ENCODE data around the gene SYNPO2. TPM values are rescaled to one million over a fixed set of nuclear protein-coding genes. Genes with fewer than 3 reads are reported as not detected.
"Not testable (repeated sequence)": the region's sequence is repeated elsewhere in the genome, so short reads cannot be mapped to it uniquely, and the experiment has no call there.

Gene SYNPO2
- total RNA-seq, 6 experiments from 2014 or later = 2.7 to 11.2 (median 8.2) TPM

- Histone ChIP-seq H3K4me1 (no peaks in the 10 kb centered on the region), H3K9me3 (no peaks in the 10 kb centered on the region), H3K4me3 (no peak overlapping the region), H3K27ac (no peak overlapping the region), H3K36me3 (no peaks in the 10 kb centered on the region), H3K27me3 (no peaks in the 10 kb centered on the region)
- intact Hi-C loops (cut with DNase I) = no loop called here
- WGBS (ENCODE audit: insufficient coverage, low coverage, low lambda C conversion rate, missing lambda C conversion rate) = 69% methylated on average over 2 of the region's 2 CpGs
- DNase-seq (no peak), ATAC-seq (no peak)
- TF ChIP-seq, protein P1, sequence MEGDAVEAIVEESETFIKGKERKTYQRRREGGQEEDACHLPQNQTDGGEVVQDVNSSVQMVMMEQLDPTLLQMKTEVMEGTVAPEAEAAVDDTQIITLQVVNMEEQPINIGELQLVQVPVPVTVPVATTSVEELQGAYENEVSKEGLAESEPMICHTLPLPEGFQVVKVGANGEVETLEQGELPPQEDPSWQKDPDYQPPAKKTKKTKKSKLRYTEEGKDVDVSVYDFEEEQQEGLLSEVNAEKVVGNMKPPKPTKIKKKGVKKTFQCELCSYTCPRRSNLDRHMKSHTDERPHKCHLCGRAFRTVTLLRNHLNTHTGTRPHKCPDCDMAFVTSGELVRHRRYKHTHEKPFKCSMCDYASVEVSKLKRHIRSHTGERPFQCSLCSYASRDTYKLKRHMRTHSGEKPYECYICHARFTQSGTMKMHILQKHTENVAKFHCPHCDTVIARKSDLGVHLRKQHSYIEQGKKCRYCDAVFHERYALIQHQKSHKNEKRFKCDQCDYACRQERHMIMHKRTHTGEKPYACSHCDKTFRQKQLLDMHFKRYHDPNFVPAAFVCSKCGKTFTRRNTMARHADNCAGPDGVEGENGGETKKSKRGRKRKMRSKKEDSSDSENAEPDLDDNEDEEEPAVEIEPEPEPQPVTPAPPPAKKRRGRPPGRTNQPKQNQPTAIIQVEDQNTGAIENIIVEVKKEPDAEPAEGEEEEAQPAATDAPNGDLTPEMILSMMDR (IDR thresholded peaks at IDR 0.05) = no peak
- no peak for TF ChIP-seq POLR2A (IDR thresholded peaks at IDR 0.05)
Measured at GRCh38 chr4:119053245-119053644, 164.6 kb downstream of the SYNPO2 start.

- intact Hi-C loops (cut with DNase I) = no loop called here
- ATAC-seq (no peak), DNase-seq (no peak)
- no peak overlapping the region for H3K27ac ChIP-seq
- no peaks in the 10 kb centered on the region for H3K9me3 ChIP-seq
- TF ChIP-seq, protein P1 (IDR thresholded peaks at IDR 0.05) = no peak
- no peak for TF ChIP-seq POLR2A (IDR thresholded peaks at IDR 0.05)
- H3K27me3 ChIP-seq = no peaks in the 10 kb centered on the region
- WGBS (ENCODE audit: insufficient coverage, low coverage, low lambda C conversion rate, missing lambda C conversion rate) = 80% methylated on average over 2 of the region's 10 CpGs
- H3K4me1 ChIP-seq = no peaks in the 10 kb centered on the region
- H3K36me3 ChIP-seq = no peaks in the 10 kb centered on the region
- H3K4me3 ChIP-seq = no peak overlapping the region
Measured at GRCh38 chr4:119053997-119054396, 165.3 kb downstream of the SYNPO2 start.

GRCh38 chr4:119057417-119057816 lies 168.8 kb downstream of the SYNPO2 start:
- intact Hi-C loops (cut with DNase I) = no loop called here
- ATAC-seq = no peak
- no peaks in the 10 kb centered on the region for H3K36me3 ChIP-seq
- WGBS (ENCODE audit: insufficient coverage, low coverage, low lambda C conversion rate, missing lambda C conversion rate) = 92% methylated on average over 3 of the region's 3 CpGs
- H3K9me3 ChIP-seq = no peaks in the 10 kb centered on the region
- H3K27ac ChIP-seq = no peak overlapping the region
- no peak overlapping the region for H3K4me3 ChIP-seq
- H3K4me1 ChIP-seq = no peaks in the 10 kb centered on the region
- DNase-seq = no peak
- no peaks in the 10 kb centered on the region for H3K27me3 ChIP-seq
- TF ChIP-seq, protein P1 (IDR thresholded peaks at IDR 0.05) = no peak
- no peak for TF ChIP-seq POLR2A (IDR thresholded peaks at IDR 0.05)

DNA sequence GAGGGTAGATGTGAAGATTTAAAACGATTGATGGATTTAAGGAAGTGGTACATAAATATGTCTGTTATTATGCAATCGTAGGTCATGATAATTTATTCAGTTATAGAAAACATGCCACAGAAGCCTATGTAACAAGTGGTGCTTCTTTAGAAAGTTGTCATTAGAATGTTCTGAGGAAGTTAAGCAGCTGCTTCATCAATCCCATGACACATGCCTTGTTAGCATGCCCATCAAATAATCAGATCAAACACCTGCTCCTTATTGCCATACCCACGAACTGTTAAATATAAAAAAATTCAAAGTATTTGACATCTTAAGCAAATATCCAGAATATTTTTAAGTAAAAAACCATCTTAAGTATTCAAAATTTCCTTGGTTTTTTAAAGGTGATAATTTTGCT lies 170.6 kb downstream of the SYNPO2 start:
- intact Hi-C loops (cut with DNase I) = no loop called here
- H3K9me3 ChIP-seq = no peaks in the 10 kb centered on the region
- TF ChIP-seq POLR2A (IDR thresholded peaks at IDR 0.05) = no peak
- TF ChIP-seq, protein P1 (IDR thresholded peaks at IDR 0.05) = no peak
- DNase-seq (no peak), ATAC-seq (no peak)
- no peaks in the 10 kb centered on the region for H3K27me3 ChIP-seq
- no peak overlapping the region for H3K27ac ChIP-seq
- no peak overlapping the region for H3K4me3 ChIP-seq
- 23% methylated on average over 3 of the region's 3 CpGs for WGBS (ENCODE audit: insufficient coverage, low coverage, low lambda C conversion rate, missing lambda C conversion rate)
- H3K4me1 ChIP-seq = no peaks in the 10 kb centered on the region
- no peaks in the 10 kb centered on the region for H3K36me3 ChIP-seq

DNA sequence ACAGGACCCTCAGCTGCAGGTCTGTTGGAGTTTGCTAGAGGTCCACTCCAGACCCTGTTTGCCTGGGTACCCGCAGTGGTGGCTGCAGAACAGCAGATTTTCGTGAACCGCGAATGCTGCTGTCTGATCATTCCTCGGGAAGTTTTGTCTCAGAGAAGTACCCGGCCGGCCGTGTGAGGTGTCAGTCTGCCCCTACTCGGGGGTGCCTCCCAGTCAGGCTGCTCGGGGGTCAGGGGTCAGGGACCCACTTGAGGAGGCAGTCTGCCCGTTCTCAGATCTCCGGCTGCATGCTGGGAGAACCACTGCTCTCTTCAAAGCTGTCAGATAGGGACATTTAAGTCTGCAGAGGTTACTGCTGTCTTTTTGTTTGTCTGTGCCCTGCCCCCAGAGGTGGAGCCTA lies 178.5 kb downstream of the SYNPO2 start:
- H3K4me3 ChIP-seq; H3K27me3 ChIP-seq; H3K36me3 ChIP-seq; DNase-seq; H3K4me1 ChIP-seq; ATAC-seq; H3K27ac ChIP-seq; intact Hi-C loops (cut with DNase I); H3K9me3 ChIP-seq: not testable (repeated sequence)
- WGBS (ENCODE audit: insufficient coverage, low coverage, low lambda C conversion rate, missing lambda C conversion rate) = 80% methylated on average over 4 of the region's 12 CpGs

DNA sequence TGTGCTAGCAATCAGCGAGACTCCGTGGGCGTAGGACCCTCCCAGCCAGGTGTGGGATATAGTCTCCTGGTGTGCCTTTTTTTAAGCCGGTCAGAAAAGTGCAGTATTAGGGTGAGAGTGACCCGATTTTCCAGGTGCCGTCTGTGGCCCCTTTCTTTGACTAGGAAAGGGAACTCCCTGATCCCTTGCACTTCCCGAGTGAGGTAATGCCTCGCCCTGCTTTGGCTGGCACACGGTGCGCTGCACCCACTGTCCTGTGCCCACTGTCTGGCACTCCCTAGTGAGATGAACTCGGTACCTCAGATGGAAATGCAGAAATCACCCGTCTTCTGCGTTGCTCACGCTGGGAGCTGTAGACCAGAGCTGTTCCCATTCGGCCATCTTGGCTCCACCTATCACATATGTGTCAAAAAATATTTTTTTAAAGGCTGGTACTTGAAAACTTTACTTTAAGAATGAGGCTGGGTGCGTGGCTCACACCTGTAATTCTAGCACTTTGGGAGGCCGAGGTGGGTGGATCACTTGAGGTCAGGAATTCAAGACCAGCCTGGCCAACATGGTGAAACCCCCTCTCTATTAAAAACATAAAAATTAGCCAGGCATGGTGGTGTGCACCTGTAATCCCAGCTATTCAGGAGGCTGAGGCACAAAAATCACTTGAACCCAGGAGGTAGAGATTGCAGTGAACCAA lies 179.2 kb downstream of the SYNPO2 start:
- H3K27me3 ChIP-seq; intact Hi-C loops (cut with DNase I); H3K4me3 ChIP-seq; ATAC-seq; H3K9me3 ChIP-seq; DNase-seq; H3K4me1 ChIP-seq; H3K27ac ChIP-seq; H3K36me3 ChIP-seq: not testable (repeated sequence)
- 59% methylated on average over 12 of the region's 17 CpGs for WGBS (ENCODE audit: insufficient coverage, low coverage, low lambda C conversion rate, missing lambda C conversion rate)
